Hematopoietic multipotent progenitor cell (in vitro differentiated cells): ENCODE results near the gene TMCC3. TPM values are rescaled to one million over a fixed set of nuclear protein-coding genes. Genes with fewer than 3 reads are reported as not detected.
A peak's percentile ranks its signal among the peaks of the same experiment; 100 is the strongest.
"Not testable (repeated sequence)": the region's sequence is repeated elsewhere in the genome, so short reads cannot be mapped to it uniquely, and the experiment has no call there.

Experiments used
- DNase-seq, 3 donors: peaks; one replicate each; pipeline ENCODE4 v3.0.0-alpha.2; 2011 to 2015; ENCODE audit warnings: low read depth in 2 of 3, low spot score in 2 of 3
- total RNA-seq: library from RNA; depleted of rRNA; stranded (reverse); fragments of >200 nt; gene quantifications from one replicate; pipeline ENCODE4 v1.2.3, GENCODE V29; 2012

The TMCC3 gene
- total RNA-seq, 1 donor: 0.81 TPM

- not testable (repeated sequence) for DNase-seq
Observed at GRCh38 chr12:94606810-94607209, 43.5 kb downstream of the TMCC3 start.

DNA sequence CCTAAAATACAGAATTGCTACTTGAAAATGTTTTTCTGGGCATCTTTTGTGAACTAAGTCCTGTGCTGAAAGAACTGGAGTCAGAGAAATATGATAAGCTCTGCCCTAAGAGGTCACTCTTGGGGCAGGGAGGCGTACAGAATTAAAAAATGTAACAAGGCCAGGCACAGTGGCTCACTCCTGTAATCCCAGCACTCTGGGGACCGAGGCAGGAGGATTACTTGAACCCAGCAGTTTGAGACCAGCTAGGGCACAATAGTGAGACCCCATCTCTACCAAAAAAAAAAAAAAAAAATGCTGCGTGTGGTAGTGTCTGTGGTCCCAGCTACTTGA is 46.0 kb downstream of the TMCC3 start:
- DNase-seq: no peak

DNA sequence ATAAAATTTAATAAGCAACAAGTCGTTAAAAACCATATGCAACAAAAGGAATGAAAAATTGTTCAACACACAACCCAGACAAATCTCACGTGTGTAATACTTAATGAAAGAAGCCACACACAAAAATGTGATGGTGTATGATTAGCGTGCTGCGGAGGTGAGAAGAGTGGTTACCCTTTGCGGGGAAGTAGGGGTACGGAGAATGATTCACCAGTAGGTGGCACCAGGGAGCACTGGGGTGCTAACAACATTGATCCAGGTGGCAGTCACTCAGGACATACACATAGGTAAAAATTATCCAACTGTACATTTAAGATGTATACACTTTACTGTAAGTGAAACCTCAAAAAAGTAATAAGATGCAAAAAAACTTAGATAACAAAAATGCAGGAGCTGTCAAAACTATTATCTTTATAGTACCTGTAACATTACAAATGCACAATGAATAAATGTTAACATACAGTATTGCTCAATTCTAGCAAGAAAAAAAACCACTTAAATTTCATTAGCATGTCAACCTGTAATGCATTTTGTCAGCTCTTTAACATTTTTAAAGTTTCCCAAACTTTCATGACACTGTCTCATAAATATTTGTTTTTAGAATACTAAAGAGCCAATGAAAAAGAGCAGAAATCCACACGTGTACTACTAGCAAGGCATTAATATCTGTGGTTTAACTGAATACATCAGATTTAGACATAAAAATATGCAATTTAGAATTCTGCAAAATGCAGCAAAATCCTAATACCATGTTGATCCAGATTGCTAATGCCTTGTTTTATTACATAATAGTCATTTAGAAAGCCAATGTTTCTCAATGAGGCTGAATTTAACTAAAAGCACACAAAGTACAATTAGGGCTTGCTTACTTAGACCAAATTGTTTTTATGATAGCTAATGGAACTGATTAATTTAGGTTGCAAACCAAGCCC is 46.7 kb downstream of the TMCC3 start:
- DNase-seq: peak in 2 of 3 donors; percentile 47 to 60

- no peak for DNase-seq
Observed at GRCh38 chr12:94602024-94602423, 48.3 kb downstream of the TMCC3 start.

GRCh38 chr12:94601307-94601706 is 49.0 kb downstream of the TMCC3 start:
- DNase-seq: not testable (repeated sequence)

DNA sequence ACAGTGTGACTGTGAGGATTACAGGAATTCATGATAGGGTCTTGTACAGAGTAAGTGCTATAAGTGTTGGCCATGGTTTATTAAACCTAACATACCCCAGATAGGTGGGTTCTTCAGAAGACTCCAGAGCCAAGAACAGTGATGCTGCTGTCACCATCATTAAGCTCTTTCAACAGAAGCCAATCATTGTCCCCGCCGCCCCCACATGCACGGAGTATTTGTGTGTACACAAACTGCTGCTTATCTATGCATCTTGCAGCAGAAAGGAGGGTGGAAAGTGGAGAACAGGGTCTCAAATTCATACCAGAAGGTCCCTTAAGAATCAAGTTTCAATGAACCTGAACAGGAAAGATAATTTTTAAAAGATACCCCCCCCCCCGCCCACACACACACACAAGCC is 51.2 kb downstream of the TMCC3 start:
- no peak for DNase-seq

DNA sequence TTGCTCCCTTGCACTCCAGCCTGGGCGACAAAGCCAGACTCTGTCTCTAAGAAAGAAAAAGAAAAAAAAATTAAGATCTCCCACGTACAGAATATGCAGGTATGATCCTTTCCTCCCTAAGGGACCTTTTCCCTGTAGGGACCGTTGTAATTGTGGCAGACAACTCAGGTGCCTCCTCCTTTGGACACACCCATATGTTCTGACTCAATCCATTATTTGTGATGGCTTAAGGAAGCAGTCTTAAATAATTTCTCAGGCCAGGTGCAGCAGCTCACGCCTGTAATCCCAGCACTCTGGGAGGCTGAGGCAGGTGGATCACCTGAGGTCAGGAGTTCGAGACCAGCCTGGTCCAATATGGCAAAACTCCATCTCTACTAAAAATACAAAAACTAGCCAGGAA is 53.1 kb downstream of the TMCC3 start:
- no peak for DNase-seq

DNA sequence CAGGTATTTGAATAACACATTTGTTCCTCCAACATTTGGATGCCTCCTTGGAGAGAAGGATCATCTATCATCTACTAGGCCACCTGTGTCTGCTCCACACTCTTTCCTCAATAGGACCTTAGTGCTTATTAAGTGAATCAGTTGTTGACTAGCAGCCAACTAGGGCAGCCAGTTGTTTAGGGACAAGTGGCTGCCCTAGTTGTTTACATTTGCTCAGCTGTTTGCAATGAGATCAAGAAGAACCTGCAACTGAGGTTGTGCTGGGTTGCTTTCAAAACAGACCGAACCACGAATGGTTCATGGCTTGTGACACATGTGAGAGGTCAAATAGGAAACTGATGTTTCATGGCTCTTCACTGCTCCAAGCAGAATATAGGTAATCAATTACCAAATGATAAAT is 53.8 kb downstream of the TMCC3 start:
- no peak for DNase-seq

- no peak for DNase-seq
Observed at GRCh38 chr12:94595152-94595551, 55.2 kb downstream of the TMCC3 start.

- no peak for DNase-seq
Observed at GRCh38 chr12:94594443-94594825, 55.9 kb downstream of the TMCC3 start.

DNA sequence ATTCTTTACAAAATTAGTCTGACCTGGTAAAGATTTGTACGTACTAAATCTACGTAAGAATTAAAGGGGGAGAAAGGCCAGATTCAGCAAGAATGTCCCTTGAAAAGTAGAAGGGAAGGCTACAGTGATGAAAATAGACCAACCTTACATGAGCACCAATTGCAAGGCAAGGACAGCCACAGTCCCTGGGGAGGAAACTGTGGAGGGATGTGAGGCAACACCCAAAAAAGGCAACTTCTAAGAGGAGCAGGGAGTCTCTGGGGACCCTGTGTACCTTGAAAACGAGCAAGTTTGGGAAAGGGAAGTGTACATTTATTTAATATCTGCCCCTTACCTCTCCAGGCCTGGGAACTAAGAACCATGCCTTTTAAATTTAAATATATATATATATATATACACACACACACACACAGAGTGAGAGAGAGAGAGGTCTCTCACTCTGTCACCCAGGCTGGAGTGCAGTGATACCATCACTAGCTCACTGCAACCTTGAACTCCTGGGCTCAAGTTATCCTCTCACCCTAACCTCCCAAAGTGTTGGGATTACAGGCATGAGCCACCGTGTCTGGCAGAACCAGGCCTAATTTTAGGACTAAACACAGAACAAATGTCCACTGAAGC is 56.4 kb downstream of the TMCC3 start:
- DNase-seq: no peak

DNA sequence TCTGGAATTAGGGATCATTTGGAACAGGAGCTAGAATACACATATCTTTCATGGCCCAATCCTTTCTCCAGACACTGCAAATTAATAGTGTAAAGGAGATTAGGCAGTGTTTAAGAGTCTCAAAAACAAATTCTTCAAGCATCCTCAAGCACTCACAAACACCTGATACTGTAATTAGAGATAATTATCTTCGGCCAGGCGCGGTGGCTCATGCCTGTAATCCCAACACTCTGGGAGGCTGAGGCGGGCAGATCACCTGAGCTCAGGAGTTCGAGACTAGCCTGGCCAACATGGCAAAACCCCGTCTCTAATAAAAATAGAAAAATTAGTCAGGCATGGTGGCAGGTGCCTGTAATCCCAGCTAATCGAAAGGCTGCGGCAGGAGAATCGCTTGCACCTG is 57.6 kb downstream of the TMCC3 start:
- DNase-seq: not testable (repeated sequence)

DNA sequence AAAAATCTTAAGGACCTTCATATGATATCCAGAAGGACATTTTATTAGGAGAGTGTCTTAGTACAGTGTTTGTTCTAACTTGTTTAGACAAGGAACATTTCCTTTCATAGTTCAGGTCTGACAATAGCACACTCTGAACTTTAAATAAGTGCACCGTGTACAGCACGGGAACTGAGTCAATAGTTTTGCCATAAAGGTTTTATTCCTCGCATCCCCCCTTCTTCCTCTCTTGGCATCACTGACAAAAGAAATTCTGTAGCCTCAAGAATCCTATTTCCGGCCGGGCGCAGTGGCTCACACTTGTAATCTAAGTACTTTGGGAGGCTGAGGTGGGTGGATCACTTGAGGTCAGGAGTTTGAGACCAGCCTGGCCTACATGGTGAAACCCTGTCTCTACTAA is 58.3 kb downstream of the TMCC3 start:
- DNase-seq: no peak

GRCh38 chr12:94590428-94590827 is 59.9 kb downstream of the TMCC3 start:
- DNase-seq: no peak

DNA sequence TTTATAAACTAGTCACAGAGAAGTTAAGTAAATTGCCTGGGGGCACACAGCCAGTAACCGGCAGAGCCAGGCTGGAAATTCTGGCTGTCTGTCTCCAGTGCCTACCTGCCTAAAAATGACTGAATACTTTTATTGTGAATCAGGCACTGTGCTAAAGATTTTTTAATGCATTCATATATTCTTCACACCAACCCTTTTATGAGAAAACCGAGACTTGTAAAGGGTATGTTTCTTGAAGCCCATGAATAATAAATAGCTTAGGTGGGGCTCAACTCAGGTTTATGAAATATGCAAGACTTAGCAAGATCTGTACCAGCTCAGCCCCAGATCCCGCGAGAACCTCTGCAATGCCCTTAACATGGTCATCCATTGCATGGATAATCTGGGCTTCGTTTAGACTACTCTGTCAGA is 60.8 kb downstream of the TMCC3 start:
- no peak for DNase-seq

GRCh38 chr12:94588346-94588745 is 62.0 kb downstream of the TMCC3 start:
- no peak for DNase-seq

DNA sequence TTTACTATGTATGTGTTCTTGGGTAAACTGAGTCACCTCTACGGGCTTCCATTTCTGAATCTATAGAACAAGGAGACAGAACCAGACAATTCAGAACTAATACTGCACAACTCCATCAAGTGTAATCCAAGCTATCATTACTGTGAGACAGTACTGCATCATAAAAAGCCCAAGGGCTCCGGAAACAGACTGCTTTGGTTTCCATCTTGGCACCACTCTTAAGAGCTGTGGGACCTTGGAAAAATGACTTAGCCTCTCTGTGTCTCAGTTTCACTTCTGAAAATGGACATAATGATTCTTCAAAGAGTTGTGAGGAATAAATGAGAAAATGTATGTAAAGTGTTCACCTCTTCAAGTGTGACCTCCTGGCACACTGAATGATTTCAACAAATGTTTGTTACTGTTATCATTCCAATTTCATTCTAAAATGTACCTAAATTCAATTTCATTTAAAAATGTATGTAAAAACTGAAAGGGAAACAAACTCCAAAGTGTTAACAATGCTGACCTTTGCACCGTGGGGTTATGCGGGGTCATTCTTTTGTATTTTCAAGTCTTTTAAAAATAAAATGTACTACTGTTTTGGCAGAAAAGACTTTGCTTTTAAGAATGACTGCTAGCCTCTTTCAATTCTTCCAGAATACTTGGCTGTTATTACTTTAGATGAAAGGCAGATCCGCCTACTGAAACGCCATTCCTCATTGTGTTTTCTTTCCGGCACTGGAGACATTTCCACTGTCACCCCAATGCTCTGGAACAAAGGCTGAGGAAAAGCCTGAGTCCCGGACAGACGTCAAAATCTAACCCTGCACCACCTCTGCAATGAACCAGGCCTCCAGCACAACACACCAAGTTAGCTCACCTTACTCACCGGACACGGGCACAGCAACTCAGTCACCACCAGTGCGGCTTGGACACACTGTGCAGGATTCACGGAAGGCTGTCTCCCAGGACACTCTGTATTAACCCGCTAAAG is 62.8 kb downstream of the TMCC3 start:
- DNase-seq: no peak

- DNase-seq: no peak
Observed at GRCh38 chr12:94586589-94587259, 63.6 kb downstream of the TMCC3 start.

DNA sequence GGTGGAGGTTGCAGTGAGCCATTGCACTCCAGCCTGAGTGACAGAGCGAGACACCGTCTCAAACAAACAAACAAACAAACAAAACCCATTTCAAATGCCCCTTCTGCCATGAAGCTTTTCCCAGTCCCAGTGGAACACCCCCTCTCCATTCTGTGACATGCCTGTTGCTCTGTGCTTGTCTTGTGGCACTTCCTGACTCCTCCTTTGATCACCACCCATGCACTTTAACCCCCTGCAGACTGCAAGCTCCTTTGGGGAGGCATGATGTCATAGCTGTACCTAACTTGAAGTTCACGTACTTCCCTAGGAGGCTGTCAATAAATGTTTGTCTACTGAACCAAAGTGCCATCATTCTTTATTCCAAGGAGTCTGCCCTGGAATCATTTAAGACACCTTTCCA is 64.7 kb downstream of the TMCC3 start:
- no peak for DNase-seq

GRCh38 chr12:94584377-94584776 is 66.0 kb downstream of the TMCC3 start:
- no peak for DNase-seq

GRCh38 chr12:94582591-94582990 is 67.8 kb downstream of the TMCC3 start:
- DNase-seq: no peak
